AG09319 (cell line): ENCODE measurements around the gene JAZF1.
A peak's percentile ranks its signal among the peaks of the same experiment; 100 is the strongest.

Source experiments
- DNase-seq: peaks from one replicate; pipeline ENCODE4 v3.0.0-alpha.2; 2010; ENCODE audit warnings: low read depth; ENCODE audit errors: extremely low read depth
- TF ChIP-seq, protein P1 (sequence below): IDR thresholded peaks from 2 replicates; pipeline ENCODE4 v1.5.1; 2011; ENCODE audit warnings: low read depth, mild to moderate bottlenecking, inconsistent platforms, low read length, moderate library complexity

Gene JAZF1

DNA sequence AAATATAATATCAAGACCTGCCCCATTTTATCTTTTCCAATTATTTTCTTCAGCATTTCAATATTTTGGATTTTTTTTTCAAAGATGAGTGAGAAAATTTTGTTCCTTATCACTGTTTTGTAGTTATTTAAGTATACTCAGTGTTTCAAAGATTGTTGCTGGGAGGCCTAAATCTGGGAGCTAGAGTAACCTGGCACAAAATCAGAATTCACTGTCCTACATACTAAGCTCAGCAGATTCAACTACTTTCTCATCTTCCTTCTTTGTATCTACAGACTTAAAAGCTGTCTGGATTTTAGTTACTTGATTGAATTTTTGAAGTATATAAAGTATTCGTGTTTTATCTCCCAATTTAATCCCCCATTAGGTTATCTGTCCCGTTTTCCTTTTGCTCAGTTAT is 354.7 kb downstream of the JAZF1 start:
- DNase-seq, result no peak
- TF ChIP-seq, protein P1, sequence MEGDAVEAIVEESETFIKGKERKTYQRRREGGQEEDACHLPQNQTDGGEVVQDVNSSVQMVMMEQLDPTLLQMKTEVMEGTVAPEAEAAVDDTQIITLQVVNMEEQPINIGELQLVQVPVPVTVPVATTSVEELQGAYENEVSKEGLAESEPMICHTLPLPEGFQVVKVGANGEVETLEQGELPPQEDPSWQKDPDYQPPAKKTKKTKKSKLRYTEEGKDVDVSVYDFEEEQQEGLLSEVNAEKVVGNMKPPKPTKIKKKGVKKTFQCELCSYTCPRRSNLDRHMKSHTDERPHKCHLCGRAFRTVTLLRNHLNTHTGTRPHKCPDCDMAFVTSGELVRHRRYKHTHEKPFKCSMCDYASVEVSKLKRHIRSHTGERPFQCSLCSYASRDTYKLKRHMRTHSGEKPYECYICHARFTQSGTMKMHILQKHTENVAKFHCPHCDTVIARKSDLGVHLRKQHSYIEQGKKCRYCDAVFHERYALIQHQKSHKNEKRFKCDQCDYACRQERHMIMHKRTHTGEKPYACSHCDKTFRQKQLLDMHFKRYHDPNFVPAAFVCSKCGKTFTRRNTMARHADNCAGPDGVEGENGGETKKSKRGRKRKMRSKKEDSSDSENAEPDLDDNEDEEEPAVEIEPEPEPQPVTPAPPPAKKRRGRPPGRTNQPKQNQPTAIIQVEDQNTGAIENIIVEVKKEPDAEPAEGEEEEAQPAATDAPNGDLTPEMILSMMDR, result no peak

DNA sequence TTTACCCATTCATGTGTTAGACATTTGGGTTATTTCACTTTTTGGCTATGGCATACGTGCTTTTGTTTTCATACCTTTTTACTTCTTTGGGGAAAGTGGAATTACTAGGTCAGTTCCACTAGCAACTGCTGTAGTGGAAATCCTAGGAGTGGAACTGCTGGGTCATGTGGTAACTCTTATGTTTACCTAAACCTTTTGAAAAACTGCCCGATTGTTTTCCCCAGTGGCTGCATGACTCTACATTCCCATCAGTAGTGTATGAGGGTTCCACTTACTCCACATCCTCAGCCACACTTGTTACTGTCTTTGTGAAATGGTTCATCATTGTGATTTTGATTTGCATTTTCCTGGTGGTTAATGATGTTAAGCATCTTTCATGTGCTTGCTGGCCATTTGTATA is 358.4 kb downstream of the JAZF1 start:
- no peak for DNase-seq
- TF ChIP-seq, protein P1, result no peak

DNA sequence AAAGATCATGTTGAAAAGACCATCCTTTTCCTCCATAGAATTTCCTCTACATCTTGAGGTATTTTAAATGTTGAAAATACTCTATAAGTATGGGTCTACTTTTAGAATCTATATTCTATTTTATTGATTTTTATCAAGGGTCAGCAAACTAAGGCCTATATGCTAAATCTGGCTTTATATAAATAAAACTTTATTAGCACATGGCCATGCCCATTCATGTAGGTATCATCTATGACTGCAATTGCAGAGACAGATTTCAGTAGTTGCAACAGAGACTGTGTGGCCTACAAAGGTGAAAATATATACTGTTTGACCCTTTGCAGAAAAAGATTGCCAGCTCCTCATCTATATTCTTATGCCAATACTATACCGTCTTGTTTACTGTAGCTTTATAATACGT is 367.9 kb downstream of the JAZF1 start:
- no peak for DNase-seq
- TF ChIP-seq, protein P1, result no peak

DNA sequence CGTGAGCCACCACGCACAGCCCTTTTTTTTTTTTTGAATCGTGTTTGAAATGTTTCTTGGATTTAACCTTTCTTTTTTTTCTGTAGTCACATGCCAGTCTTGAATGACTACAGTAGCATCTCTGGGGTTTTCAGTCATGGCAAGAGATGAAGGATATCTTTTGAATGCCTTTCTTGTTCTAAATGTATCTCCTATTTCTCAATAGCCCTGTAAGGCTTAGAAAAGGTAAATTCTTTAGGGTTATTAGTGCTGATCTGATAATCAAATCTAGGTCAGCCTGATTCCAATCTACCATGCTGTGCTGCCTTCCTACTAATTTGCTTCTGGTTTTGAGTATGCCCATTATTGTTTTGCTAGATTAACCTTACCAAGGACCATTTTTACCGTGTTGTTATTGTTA is 370.4 kb downstream of the JAZF1 start:
- no peak for DNase-seq
- TF ChIP-seq, protein P1, result no peak

DNA sequence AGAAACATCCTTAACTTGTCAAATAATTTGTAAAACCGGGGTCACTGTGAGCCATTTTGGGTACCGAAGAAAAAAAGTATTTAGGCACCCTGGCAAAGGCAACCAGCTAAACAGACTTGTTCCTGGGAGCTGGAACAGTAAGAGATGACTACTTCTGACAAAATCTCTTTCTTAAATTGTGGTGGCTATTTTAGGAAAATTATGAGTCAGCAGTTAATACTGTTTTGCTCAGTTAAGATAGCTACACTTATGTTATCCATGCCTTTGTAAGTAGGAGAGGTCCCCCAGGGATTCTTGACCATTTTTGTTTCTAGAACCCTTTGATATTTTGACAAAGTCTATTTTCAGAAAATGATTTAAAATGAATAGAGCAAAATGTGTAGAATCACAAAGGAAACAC is 372.0 kb downstream of the JAZF1 start:
- TF ChIP-seq, protein P1, result no peak
- DNase-seq, result peak; percentile 10

DNA sequence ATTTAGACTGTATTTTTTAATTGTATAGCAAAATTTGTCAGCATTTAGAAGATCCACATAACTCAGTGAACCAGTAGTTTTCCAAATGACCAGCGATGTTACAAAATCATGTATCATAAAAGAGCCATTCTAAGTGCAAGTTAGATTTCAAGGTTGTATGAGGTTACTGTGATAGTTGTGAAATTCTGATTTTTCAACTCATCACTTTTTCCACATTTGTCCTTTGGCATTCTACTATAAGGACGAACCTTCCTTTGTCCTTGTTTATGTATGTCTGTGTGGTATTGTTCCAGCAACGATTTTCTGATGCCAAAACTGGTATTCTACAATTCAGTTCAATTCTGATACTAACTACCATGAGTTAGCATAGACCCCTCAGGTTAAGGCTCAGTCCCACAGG is 376.5 kb downstream of the JAZF1 start:
- TF ChIP-seq, protein P1, result no peak
- DNase-seq, result no peak

DNA sequence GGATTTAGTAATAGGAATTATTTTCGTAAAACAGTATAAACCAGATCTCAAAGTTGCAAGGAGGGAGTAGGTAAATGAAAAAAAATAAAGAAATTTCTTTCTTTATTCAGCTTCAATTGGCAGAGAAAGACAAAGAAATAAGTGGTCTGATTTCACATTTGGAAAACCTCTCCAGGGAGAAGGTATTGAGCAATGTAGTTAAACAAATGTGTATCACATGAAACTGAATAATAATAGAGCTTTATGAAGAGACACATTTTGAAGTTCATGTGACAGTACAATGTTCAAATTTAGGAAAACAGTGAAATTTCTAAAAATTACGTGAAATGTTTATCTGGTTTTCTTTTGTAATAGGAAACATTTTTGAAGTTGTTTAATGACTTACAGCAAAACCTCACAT is 377.6 kb downstream of the JAZF1 start:
- TF ChIP-seq, protein P1, result no peak
- DNase-seq, result peak; percentile 16
